Neural cell (in vitro differentiated cells): Measurements from ENCODE around the gene DMAP1.

ENCODE experiments used
- CTCF ChIP-seq: fragments of 450-650 bp; IDR thresholded peaks from 2 replicates; pipeline ENCODE4 v1.5.1; 2014; ENCODE audit warnings: antibody characterized with exemption, mild to moderate bottlenecking, moderate library complexity; ENCODE audit not compliant: poor library complexity, severe bottlenecking
- EZH2 ChIP-seq: fragments of 200-600, 300-800 bp; shearing (Covaris generic), sonication (generic); IDR thresholded peaks from 2 replicates; pipeline ENCODE4 v1.6.1; 2014; ENCODE audit warnings: antibody characterized with exemption, low read length, borderline replicate concordance, mild to moderate bottlenecking; ENCODE audit not compliant: insufficient read depth, poor library complexity, severe bottlenecking

GRCh38 chr1:44242746-44243145 lies 29.5 kb downstream of the DMAP1 start:
- no peak for TF ChIP-seq EZH2
- TF ChIP-seq CTCF: no peak
